D721Med (cell line): ENCODE results near the gene PCDHA2.
"Not testable (repeated sequence)": the region's sequence is repeated elsewhere in the genome, so short reads cannot be mapped to it uniquely, and the experiment has no call there.

Experiments
- DNase-seq: peaks from one replicate; pipeline ENCODE4 v3.0.0; 2011; ENCODE audit warnings: low spot score; ENCODE audit not compliant: insufficient read length
- FAIRE-seq: peaks from 2 replicates; lab custom pipeline; 2011; peaks lifted over from hg19 to GRCh38; lab: Jason Lieb, UNC
- CTCF ChIP-seq: IDR thresholded peaks from 2 replicates; pipeline ENCODE4 v1.5.1; 2012; ENCODE audit warnings: mild to moderate bottlenecking, control low read depth; ENCODE audit not compliant: insufficient read depth; ENCODE audit errors: missing control alignments

The PCDHA2 gene

GRCh38 chr5:140794595-140795258, at the start of gene PCDHA2:
PCDHA2 (plus strand) TSS chr5:140794852.
- no peak for FAIRE-seq
- DNase-seq, result no peak
- TF ChIP-seq CTCF, result no peak

- TF ChIP-seq CTCF, result no peak
- FAIRE-seq, result no peak
- DNase-seq, result no peak
Measured at GRCh38 chr5:140753561-140753960, 41.1 kb upstream of the PCDHA2 start.

- no peak for TF ChIP-seq CTCF
- DNase-seq, result no peak
- no peak for FAIRE-seq
Measured at GRCh38 chr5:140764177-140764973, 30.3 kb upstream of the PCDHA2 start.

- FAIRE-seq (no peak), DNase-seq (no peak)
- TF ChIP-seq CTCF, result no peak
Measured at GRCh38 chr5:140767444-140767843, 27.2 kb upstream of the PCDHA2 start.

- TF ChIP-seq CTCF, result no peak
- no peak for FAIRE-seq
- DNase-seq, result no peak
Measured at GRCh38 chr5:140780512-140780911, 14.1 kb upstream of the PCDHA2 start.

- FAIRE-seq, result no peak
- peak; percentile 8 for TF ChIP-seq CTCF
- no peak for DNase-seq
Measured at GRCh38 chr5:140785905-140786686, 8.6 kb upstream of the PCDHA2 start, which contains the start of gene PCDHA1. PCDHA1 (plus strand) TSS chr5:140786140.

- not testable (repeated sequence) for DNase-seq, FAIRE-seq
Measured at GRCh38 chr5:140787422-140787821, 7.2 kb upstream of the PCDHA2 start.

GRCh38 chr5:140787849-140788504, 6.7 kb upstream of the PCDHA2 start:
- FAIRE-seq, DNase-seq: not testable (repeated sequence)
